CD4-positive, alpha-beta T cell treated with Interleukin-6 at 100 ng/mL for 8 hours (primary cell): ENCODE results near the gene IRF2BP2.

Experiments
- DNase-seq: peaks from one replicate; pipeline ENCODE4 v3.0.0-alpha.2; 2020; ENCODE audit warnings: mixed read lengths, low spot score

IRF2BP2 gene

GRCh38 chr1:234583755-234584419 is 26.1 kb downstream of the IRF2BP2 start:
- DNase-seq, result no peak

- no peak for DNase-seq
Observed at GRCh38 chr1:234582681-234583301, 27.2 kb downstream of the IRF2BP2 start.

DNA sequence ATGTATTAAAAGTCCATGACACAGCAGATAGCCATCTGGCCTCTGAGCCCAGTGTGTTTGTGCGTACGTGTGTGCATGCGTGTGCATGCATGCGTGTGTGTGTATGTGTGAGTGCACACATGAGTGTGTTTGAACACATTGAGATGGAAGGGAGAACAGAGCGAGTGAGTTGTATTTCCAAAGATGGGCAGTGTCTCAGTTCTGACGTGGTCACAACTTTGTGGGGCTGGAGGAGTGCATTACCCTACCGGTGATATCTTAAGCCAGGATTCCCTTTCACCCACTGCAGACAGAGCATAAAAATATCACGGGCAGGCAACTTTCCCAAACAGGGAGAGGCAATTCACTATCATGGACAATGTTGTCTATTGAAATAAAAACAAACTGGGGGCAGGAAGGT is 27.8 kb downstream of the IRF2BP2 start:
- no peak for DNase-seq

- no peak for DNase-seq
Observed at GRCh38 chr1:234581063-234581714, 28.8 kb downstream of the IRF2BP2 start.

DNA sequence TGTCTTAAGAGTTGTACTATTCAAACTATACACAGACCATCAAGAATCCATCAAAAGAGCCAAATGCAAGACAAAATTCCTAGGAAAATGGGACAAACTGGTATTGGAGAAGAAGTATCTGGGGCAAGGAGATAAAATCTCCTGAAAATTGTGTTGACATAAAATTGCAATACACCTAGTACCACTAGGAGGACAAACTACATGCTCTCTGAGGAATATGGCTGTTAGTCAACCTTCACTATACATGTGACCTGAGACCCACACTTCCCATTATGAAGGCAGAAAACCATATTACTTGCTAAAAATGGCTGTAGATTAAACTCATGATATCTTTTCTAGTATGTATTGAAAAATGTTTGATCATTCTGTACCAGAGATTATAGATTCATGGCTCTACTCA is 30.0 kb downstream of the IRF2BP2 start:
- DNase-seq, result no peak

DNA sequence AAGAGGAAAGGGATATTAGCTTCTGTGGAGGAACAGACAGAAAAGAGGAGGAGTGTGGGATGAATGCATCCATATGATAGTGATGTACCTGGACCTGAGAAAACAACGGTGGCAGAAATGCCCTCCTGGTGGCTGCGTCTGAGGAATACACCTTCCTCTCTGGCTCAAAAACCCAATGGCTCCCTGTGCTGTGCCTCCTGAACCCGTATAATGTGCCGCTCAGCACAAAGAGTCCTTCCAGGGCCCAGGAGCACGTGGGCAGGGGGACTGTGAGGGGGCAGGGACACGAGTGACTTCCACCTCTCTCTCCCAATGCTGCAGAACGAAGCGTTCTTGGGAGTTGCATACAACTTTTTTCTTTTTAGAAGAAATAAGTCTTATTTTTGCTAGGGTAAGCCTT is 31.2 kb downstream of the IRF2BP2 start:
- DNase-seq, result no peak

GRCh38 chr1:234578087-234578486 is 31.9 kb downstream of the IRF2BP2 start:
- DNase-seq, result no peak

- DNase-seq, result no peak
Observed at GRCh38 chr1:234573711-234574299, 36.2 kb downstream of the IRF2BP2 start.

GRCh38 chr1:234572966-234573365 is 37.0 kb downstream of the IRF2BP2 start:
- DNase-seq, result no peak

- DNase-seq, result no peak
Observed at GRCh38 chr1:234571702-234572101, 38.3 kb downstream of the IRF2BP2 start.

GRCh38 chr1:234570329-234571120 is 39.5 kb downstream of the IRF2BP2 start:
- no peak for DNase-seq

DNA sequence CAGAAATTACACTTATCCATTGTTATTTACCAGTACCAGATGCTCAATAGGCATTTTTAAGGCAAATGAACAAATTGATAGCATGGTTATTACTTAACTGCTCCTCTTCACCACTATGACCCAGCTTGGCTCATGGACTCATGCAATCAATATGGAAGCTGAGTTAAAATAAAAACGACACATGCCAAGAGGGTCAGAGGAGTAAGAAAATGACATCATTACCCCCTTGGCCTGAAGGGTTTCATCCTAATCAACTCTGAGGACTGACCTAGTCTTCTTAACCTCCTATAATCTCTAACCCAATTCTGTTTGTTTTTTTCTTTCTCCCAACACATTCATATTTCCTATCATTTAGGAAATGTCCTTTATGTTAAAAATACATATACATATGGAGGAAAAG is 41.6 kb downstream of the IRF2BP2 start:
- DNase-seq, result no peak

DNA sequence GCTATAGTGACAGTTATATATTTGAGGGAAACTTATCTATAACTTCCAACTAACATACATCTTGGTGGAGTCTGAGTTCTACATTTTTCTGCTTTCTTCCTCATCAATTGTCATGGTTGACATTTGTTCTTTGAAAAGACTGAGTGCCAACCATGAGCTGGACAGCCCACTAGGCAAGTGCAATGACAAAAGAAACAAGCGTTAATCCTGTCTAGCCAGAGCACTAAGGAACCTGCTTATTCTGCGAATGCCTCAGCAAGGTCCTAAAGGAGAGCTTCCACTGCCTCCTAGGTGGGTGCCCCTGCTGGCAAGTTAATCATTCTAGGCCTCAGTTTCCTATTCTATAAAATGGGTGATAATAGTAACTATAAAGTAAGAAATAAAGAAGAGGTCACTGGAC is 44.8 kb downstream of the IRF2BP2 start:
- DNase-seq, result no peak

GRCh38 chr1:234564035-234565029 is 45.6 kb downstream of the IRF2BP2 start:
- no peak for DNase-seq

DNA sequence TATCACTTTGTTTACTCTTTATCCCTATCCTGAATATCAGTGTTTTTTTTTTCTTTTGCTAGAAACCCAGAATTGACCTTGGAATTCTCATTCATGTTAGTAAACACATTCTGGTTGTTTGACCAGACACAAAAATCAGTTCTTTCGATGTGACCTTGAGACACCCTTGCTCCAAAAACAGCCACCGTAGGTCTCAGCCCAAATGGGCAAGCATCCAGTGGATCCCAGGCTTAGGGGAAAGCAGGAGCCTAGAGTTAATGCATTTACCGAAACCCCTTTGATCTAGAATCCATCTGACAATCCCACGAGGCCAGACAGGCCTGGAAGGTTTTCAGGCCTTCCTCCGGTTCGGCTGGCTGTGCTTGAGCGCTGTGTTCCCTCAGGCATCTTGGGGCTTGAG is 47.6 kb downstream of the IRF2BP2 start:
- DNase-seq, result no peak

DNA sequence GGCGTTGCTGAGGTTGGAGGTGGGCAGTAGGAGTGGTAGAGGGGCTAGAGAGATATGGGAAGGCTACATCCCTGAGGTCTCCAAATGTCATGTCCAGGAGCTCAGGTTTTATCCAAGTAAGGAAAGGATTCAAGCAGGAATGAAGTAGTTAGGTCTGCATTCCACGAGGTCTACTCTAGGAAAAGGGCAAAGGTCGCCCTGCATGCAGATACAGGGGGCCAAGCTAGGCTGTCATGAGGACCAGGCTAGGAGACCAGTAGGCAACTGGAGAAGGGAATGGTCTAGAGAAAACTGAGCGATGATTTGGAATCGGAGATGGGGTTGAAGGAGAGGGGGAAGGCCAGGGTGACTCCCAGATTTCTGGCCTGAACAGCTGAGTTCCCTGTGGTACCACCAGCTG is 48.7 kb downstream of the IRF2BP2 start:
- DNase-seq, result no peak

- DNase-seq, result no peak
Observed at GRCh38 chr1:234559902-234560676, 49.9 kb downstream of the IRF2BP2 start.

GRCh38 chr1:234559152-234559901 is 50.7 kb downstream of the IRF2BP2 start:
- no peak for DNase-seq

GRCh38 chr1:234558330-234558836 is 51.6 kb downstream of the IRF2BP2 start:
- no peak for DNase-seq
